ENCODE data around the gene PDE10A. TPM values are rescaled to one million over a fixed set of nuclear protein-coding genes. Genes with fewer than 3 reads are reported as not detected.

The PDE10A gene
- total and polyA plus RNA-seq, 8 donors, result 0.78 to 58.2 (median 4.0) TPM; not detected in 1

DNA sequence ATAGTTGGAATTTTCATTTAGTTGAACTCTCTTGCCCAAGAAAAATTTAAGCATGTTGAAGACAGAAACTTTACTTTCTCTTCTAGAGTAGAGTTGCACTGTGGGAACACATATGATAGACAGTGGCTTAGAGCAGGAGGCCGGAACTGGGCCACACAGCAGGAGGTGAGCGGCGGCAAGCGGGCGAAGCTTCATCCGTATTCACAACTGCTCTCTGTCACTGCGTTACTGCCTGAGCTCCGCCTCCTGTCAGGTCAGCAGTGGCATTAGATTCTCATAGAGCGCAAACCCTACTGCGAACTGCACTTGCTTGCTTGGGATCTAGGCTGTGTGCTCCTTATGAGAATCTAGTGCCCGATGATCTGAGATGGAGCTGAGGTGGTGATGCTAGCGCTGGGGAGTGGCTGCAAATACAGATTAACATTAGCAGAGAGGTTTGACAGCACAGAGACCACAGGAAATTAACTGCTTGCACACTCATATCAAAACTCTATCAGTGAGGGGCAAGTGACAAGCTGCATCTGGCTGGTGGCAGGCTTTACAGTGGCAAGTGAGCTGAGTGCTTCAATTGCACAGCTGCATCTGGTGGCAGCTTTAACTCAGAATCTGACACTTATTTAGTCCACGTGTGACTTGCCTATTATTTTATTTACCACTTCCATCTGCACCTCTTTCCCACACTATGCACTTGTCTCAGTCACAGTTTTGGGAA lies 178.7 kb downstream of the PDE10A start:
- no peak for DNase-seq
- WGBS, 5 donors, result 86 to 92% (median 90%) methylated on average over 13 of the region's 13 CpGs
- H3K27ac ChIP-seq, result no peak overlapping the region
- H3K4me1 ChIP-seq, result no peaks in the 10 kb centered on the region
- H3K9me3 ChIP-seq, result no peaks in the 10 kb centered on the region
- no peaks in the 10 kb centered on the region for H3K27me3 ChIP-seq
- intact Hi-C loops (cut with DNase I; ENCODE audit: low total_unique reads), result no loop called here
- no peak overlapping the region for H3K4me3 ChIP-seq
- H3K36me3 ChIP-seq, result no peaks in the 10 kb centered on the region
- TF ChIP-seq EP300 (IDR thresholded peaks at IDR 0.05) (no peak), POLR2AphosphoS5 (IDR thresholded peaks at IDR 0.05) (no peak), POLR2A (IDR thresholded peaks at IDR 0.05) (no peak), CTCF (IDR thresholded peaks at IDR 0.05) (no peak)

DNA sequence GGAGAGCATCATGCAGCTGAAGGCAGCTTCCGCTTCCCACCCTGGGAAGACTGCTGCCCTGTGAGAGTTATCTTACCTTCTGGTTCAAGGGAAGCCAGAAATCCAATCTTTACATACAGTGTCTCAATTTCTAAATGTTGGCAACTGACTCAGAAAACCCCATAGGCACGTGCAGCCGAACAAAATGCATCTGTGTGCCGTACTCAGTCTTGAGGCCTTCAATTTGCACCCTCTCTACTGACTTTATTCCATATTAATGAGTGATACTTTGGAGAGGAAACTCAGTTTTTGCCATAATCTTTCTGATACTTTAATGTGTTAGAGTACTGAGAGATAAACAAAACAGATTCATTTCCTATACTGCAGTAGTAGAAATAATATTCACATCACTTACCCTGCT lies 181.1 kb downstream of the PDE10A start:
- no peaks in the 10 kb centered on the region for H3K36me3 ChIP-seq
- no peaks in the 10 kb centered on the region for H3K9me3 ChIP-seq
- no peak for DNase-seq
- no peaks in the 10 kb centered on the region for H3K4me1 ChIP-seq
- H3K4me3 ChIP-seq, result no peak overlapping the region
- H3K27me3 ChIP-seq, result no peaks in the 10 kb centered on the region
- TF ChIP-seq POLR2AphosphoS5 (IDR thresholded peaks at IDR 0.05), result no peak
- no peak for TF ChIP-seq POLR2A (IDR thresholded peaks at IDR 0.05)
- no peak for TF ChIP-seq EP300 (IDR thresholded peaks at IDR 0.05)
- no peak for TF ChIP-seq CTCF (IDR thresholded peaks at IDR 0.05)
- H3K27ac ChIP-seq, result no peak overlapping the region
- 79 to 90% (median 86%) methylated on average over 3 to 4 of the region's 4 CpGs for WGBS, 5 donors
- intact Hi-C loops (cut with DNase I; ENCODE audit: low total_unique reads), result no loop called here

DNA sequence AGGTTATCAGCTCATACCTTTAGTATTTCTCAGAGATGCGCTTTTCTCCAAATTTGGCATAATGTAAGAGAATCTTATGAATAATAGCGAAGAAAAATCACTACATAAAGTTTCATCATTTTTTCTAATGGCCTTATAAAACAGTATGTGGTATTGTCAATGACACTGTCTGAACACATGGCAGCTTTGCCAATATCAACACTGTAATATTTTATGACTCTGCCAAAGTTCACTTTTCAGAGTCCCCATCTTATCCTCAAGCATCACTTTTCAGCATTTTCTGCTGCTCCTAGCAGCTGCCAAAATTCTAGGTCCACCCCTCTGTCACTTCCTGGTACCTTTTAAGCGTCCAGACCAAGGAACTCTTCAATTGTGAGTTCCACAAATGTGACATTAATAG lies 182.1 kb downstream of the PDE10A start:
- Histone ChIP-seq H3K4me3 (no peak overlapping the region), H3K27ac (no peak overlapping the region), H3K9me3 (no peaks in the 10 kb centered on the region), H3K27me3 (no peaks in the 10 kb centered on the region), H3K36me3 (no peaks in the 10 kb centered on the region), H3K4me1 (no peaks in the 10 kb centered on the region)
- no peak for DNase-seq
- 66 to 94% (median 92%) methylated on average over 3 of the region's 3 CpGs for WGBS, 5 donors
- intact Hi-C loops (cut with DNase I; ENCODE audit: low total_unique reads), result no loop called here
- TF ChIP-seq POLR2A (IDR thresholded peaks at IDR 0.05) (no peak), CTCF (IDR thresholded peaks at IDR 0.05) (no peak), EP300 (IDR thresholded peaks at IDR 0.05) (no peak), POLR2AphosphoS5 (IDR thresholded peaks at IDR 0.05) (no peak)

- H3K9me3 ChIP-seq, result no peaks in the 10 kb centered on the region
- TF ChIP-seq POLR2A (IDR thresholded peaks at IDR 0.05) (no peak), POLR2AphosphoS5 (IDR thresholded peaks at IDR 0.05) (no peak), EP300 (IDR thresholded peaks at IDR 0.05) (no peak), CTCF (IDR thresholded peaks at IDR 0.05) (no peak)
- no peaks in the 10 kb centered on the region for H3K27me3 ChIP-seq
- no peak for DNase-seq
- no peaks in the 10 kb centered on the region for H3K4me1 ChIP-seq
- no peaks in the 10 kb centered on the region for H3K36me3 ChIP-seq
- intact Hi-C loops (cut with DNase I; ENCODE audit: low total_unique reads), result no loop called here
- no peak overlapping the region for H3K27ac ChIP-seq
- 84 to 98% (median 96%) methylated on average over 1 of the region's 1 CpG for WGBS, 5 donors
- no peak overlapping the region for H3K4me3 ChIP-seq
These were observed 184.5 kb downstream of the PDE10A start for GRCh38 chr6:165478581-165478980.
